ENCODE results near the gene BST1. TPM values are rescaled to one million over a fixed set of nuclear protein-coding genes. Genes with fewer than 3 reads are reported as not detected.

Gene BST1
- total and polyA plus RNA-seq, 4 donors: 4.1 to 53.5 (median 11.0) TPM

DNA sequence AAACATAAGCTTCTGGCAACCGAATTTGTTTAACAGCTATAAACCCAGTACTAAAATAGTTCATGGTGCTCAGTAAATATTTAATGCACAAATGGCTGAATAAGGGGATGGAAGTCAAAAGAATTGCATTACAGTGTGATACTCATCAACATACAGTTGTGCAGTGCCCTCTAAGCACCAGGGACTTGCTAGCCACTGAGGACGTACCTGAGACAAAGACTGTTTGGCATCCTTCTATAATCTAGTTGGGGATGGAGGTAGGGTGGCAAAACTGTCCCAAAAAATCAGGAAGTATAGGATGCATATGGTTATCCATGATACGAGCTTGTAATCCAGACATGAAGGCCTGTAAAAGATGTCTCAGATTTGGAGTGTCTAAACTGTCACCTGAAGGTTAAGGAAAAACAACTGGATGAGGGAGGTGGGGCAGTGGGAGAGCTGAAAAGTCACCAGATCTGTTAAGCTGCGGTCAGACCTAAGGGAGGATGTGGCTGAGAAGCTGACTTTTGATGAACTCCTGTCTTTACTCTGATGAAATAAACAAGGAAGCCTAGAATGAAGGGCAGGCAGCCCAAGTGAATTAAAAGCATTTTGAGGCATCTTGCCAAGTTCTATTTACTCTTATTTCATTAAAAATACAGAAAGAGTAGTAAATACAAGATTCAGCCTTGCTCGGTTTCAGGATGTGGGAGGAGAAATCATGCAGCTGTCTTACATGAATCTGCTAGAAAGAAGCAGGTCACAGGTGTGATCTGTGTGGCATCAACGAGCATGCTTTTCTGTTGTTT, 63.2 kb downstream of the BST1 start:
- peak; percentile 19 for ATAC-seq (ENCODE audit: insufficient read depth, low FRiP score)
- DNase-seq: peak in 2 of 3 donors; percentile 42 to 64

DNA sequence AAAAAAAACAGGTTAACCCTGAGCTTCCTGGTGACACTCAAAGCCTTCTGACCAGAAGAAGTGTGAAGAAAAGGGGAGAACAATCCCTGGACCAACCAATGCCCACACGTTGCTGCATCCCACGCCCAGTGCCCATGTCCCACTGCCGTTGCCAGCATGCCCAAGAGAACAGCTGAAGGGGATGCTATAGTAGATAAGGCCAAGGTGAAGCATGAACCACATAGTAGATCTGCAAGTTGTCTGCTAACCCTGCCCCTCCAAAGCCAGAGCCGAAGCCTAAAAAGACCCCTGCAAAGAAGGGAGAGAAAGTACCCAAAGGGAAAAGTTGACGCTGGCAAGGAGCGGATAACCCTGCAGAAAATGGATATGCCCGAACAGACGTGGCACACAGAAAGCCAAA, 64.0 kb downstream of the BST1 start:
- ATAC-seq (ENCODE audit: insufficient read depth, low FRiP score): no peak
- 73 to 84% methylated on average over 8 of the region's 8 CpGs for WGBS, 2 donors

More for the DNA sequence above, 63.2 kb downstream of the BST1 start:
- H3K9me3 ChIP-seq (ENCODE audit: control insufficient read depth in 4 of 4, insufficient read depth in 3 of 4, low read length in 3 of 4): no peaks in the 10 kb centered on the region
- no peak overlapping the region for H3K9ac ChIP-seq (ENCODE audit: insufficient read depth in 1 of 2, low read length in 2 of 2)
- H3K27ac ChIP-seq (ENCODE audit: low read depth in 1 of 2, low read length in 1 of 2): no peak overlapping the region
- no peaks in the 10 kb centered on the region for H3K36me3 ChIP-seq (ENCODE audit: control insufficient read depth in 4 of 4, insufficient read depth in 4 of 4, low read length in 4 of 4)
- 22 to 33% methylated on average over 6 of the region's 6 CpGs for WGBS, 2 donors
- TF ChIP-seq, protein P1, sequence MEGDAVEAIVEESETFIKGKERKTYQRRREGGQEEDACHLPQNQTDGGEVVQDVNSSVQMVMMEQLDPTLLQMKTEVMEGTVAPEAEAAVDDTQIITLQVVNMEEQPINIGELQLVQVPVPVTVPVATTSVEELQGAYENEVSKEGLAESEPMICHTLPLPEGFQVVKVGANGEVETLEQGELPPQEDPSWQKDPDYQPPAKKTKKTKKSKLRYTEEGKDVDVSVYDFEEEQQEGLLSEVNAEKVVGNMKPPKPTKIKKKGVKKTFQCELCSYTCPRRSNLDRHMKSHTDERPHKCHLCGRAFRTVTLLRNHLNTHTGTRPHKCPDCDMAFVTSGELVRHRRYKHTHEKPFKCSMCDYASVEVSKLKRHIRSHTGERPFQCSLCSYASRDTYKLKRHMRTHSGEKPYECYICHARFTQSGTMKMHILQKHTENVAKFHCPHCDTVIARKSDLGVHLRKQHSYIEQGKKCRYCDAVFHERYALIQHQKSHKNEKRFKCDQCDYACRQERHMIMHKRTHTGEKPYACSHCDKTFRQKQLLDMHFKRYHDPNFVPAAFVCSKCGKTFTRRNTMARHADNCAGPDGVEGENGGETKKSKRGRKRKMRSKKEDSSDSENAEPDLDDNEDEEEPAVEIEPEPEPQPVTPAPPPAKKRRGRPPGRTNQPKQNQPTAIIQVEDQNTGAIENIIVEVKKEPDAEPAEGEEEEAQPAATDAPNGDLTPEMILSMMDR (IDR thresholded peaks at IDR 0.05; ENCODE audit: control extremely low read depth, extremely low read depth): no peak
- peaks cover 0 to 5% (median 3%) of the 10 kb centered on the region in 5 donors for H3K4me1 ChIP-seq (ENCODE audit: control insufficient read depth in 5 of 5, insufficient read depth in 5 of 5, low read length in 5 of 5)
- H3K27me3 ChIP-seq (ENCODE audit: control insufficient read depth in 3 of 3, insufficient read depth in 3 of 3, low read length in 2 of 3): no peaks in the 10 kb centered on the region
- H3K4me3 ChIP-seq: no peak overlapping the region

DNA sequence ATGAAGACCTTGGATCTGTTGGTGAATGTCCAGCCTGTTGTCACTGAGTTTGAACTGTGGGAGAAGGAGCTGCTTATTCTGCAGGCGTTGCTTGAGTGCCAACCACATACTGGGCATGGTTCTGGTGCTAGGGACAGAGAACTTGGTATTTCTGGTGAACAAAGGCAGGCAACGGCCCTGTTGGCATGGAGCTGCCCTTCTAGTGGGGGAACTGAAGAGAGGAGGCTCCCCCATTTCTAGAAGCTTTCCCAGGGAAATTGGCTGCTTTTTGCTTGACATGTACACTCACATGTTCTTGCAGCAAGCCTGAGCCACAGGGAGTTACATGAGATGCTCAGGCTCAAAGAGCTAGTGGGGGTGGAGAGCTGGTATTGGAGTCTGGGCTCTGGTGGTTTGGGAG, 66.3 kb downstream of the BST1 start:
- peaks cover 0 to 5% (median 3%) of the 10 kb centered on the region in 5 donors for H3K4me1 ChIP-seq (ENCODE audit: control insufficient read depth in 5 of 5, insufficient read depth in 5 of 5, low read length in 5 of 5)
- H3K9ac ChIP-seq (ENCODE audit: insufficient read depth in 1 of 2, low read length in 2 of 2): no peak overlapping the region
- no peak overlapping the region for H3K4me3 ChIP-seq
- H3K27me3 ChIP-seq (ENCODE audit: control insufficient read depth in 3 of 3, insufficient read depth in 3 of 3, low read length in 2 of 3): peaks cover 0 to 7% (median 0%) of the 10 kb centered on the region in 3 donors
- 66 to 87% methylated on average over 2 of the region's 2 CpGs for WGBS, 2 donors
- H3K27ac ChIP-seq (ENCODE audit: low read depth in 1 of 2, low read length in 1 of 2): no peak overlapping the region
- TF ChIP-seq, protein P1 (IDR thresholded peaks at IDR 0.05; ENCODE audit: control extremely low read depth, extremely low read depth): no peak
- DNase-seq: no peak
- no peaks in the 10 kb centered on the region for H3K9me3 ChIP-seq (ENCODE audit: control insufficient read depth in 4 of 4, insufficient read depth in 3 of 4, low read length in 3 of 4)
- ATAC-seq (ENCODE audit: insufficient read depth, low FRiP score): no peak
- no peaks in the 10 kb centered on the region for H3K36me3 ChIP-seq (ENCODE audit: control insufficient read depth in 4 of 4, insufficient read depth in 4 of 4, low read length in 4 of 4)

More for the DNA sequence above, 64.0 kb downstream of the BST1 start:
- Histone ChIP-seq H3K4me3 (no peak overlapping the region), H3K9ac (ENCODE audit: insufficient read depth in 1 of 2, low read length in 2 of 2) (no peak overlapping the region), H3K27me3 (ENCODE audit: control insufficient read depth in 3 of 3, insufficient read depth in 3 of 3, low read length in 2 of 3) (no peaks in the 10 kb centered on the region), H3K4me1 (ENCODE audit: control insufficient read depth in 5 of 5, insufficient read depth in 5 of 5, low read length in 5 of 5) (peaks cover 0 to 5% (median 3%) of the 10 kb centered on the region in 5 donors), H3K27ac (ENCODE audit: low read depth in 1 of 2, low read length in 1 of 2) (no peak overlapping the region), H3K9me3 (ENCODE audit: control insufficient read depth in 4 of 4, insufficient read depth in 3 of 4, low read length in 3 of 4) (no peaks in the 10 kb centered on the region), H3K36me3 (ENCODE audit: control insufficient read depth in 4 of 4, insufficient read depth in 4 of 4, low read length in 4 of 4) (no peaks in the 10 kb centered on the region)
- no peak for DNase-seq
- TF ChIP-seq, protein P1 (IDR thresholded peaks at IDR 0.05; ENCODE audit: control extremely low read depth, extremely low read depth): no peak
